GM23338 (cell line): Measurements from ENCODE around the gene POLR2J3. TPM values are rescaled to one million over a fixed set of nuclear protein-coding genes. Genes with fewer than 3 reads are reported as not detected.
"Not testable (repeated sequence)": the region's sequence is repeated elsewhere in the genome, so short reads cannot be mapped to it uniquely, and the experiment has no call there.

Experiments used
- ATAC-seq: fragments of 200-7000 bp; cut with Tn5 transposase; 3 replicates; pipeline ENCODE4 v1.9.1; 2020
- DNase-seq: peaks from one replicate; pipeline ENCODE4 v3.0.0-alpha.2; 2015; ENCODE audit warnings: low spot score
- H2AFZ ChIP-seq: fragments of 200-600 bp; sonication (generic); 2 replicates; pipeline ENCODE4 v1.8.0; 2016; ENCODE audit warnings: antibody characterized with exemption, mild to moderate bottlenecking, moderate library complexity
- H3F3A ChIP-seq: fragments of 200-600 bp; sonication (generic); replicated peaks from 2 replicates; pipeline ENCODE4 v1.8.0; 2017; ENCODE audit warnings: antibody characterized with exemption, mixed run types, low read depth
- H3K27ac ChIP-seq: fragments of 200-600 bp; sonication (generic); 2 replicates; pipeline ENCODE4 v1.6.1; 2016; ENCODE audit warnings: low read depth
- H3K27me3 ChIP-seq: fragments of 200-600 bp; sonication (generic); 2 replicates; pipeline ENCODE4 v1.8.0; 2016; ENCODE audit warnings: mild to moderate bottlenecking, mixed run types, moderate library complexity; ENCODE audit not compliant: insufficient read depth
- H3K36me3 ChIP-seq: fragments of 200-600 bp; sonication (generic); 2 replicates; pipeline ENCODE4 v1.8.0; 2016; ENCODE audit warnings: mild to moderate bottlenecking; ENCODE audit not compliant: insufficient read depth
- H3K4me1 ChIP-seq: fragments of 200-600 bp; sonication (generic); 2 replicates; pipeline ENCODE4 v1.8.0; 2016; ENCODE audit warnings: mild to moderate bottlenecking, moderate library complexity; ENCODE audit not compliant: insufficient read depth
- H3K4me2 ChIP-seq: fragments of 200-600 bp; sonication (generic); 2 replicates; pipeline ENCODE4 v1.7.1; 2017; ENCODE audit warnings: mixed run types
- H3K4me3 ChIP-seq: fragments of 200-600 bp; sonication (generic); 2 replicates; pipeline ENCODE4 v1.6.1; 2016; ENCODE audit warnings: mixed run types
- H3K79me2 ChIP-seq: fragments of 200-600 bp; sonication (generic); replicated peaks from 2 replicates; pipeline ENCODE4 v1.8.0; 2017; ENCODE audit warnings: mild to moderate bottlenecking; ENCODE audit not compliant: insufficient read depth
- H3K9me2 ChIP-seq: fragments of 200-600 bp; sonication (generic); 2 replicates; pipeline ENCODE4 v1.8.0; 2017; ENCODE audit not compliant: insufficient read depth
- H4K20me1 ChIP-seq: fragments of 200-600 bp; sonication (generic); replicated peaks from 2 replicates; pipeline ENCODE4 v1.8.0; 2017; ENCODE audit warnings: mild to moderate bottlenecking; ENCODE audit not compliant: insufficient read depth
- H3K27ac Mint-ChIP-seq: 2 replicates; pipeline ENCODE4 v1.8.0; 2020; ENCODE audit warnings: inconsistent platforms, mild to moderate bottlenecking, moderate library complexity, mixed read lengths
- H3K27me3 Mint-ChIP-seq: 3 replicates; pipeline ENCODE4 v1.8.0; 2022; ENCODE audit warnings: low read depth, mild to moderate bottlenecking, moderate library complexity, mixed read lengths, inconsistent platforms; ENCODE audit not compliant: insufficient read depth, poor library complexity
- H3K36me3 Mint-ChIP-seq: 3 replicates; pipeline ENCODE4 v1.8.0; 2021; ENCODE audit warnings: low read depth, mild to moderate bottlenecking, inconsistent platforms, moderate library complexity, mixed read lengths
- H3K4me1 Mint-ChIP-seq: 3 replicates; pipeline ENCODE4 v1.8.0; 2020; ENCODE audit warnings: mild to moderate bottlenecking, inconsistent platforms, mixed read lengths
- H3K4me3 Mint-ChIP-seq: 3 replicates; pipeline ENCODE4 v1.8.0; 2021; ENCODE audit warnings: moderate library complexity, mild to moderate bottlenecking, inconsistent platforms, mixed read lengths
- H3K9me3 Mint-ChIP-seq: 3 replicates; pipeline ENCODE4 v1.8.0; 2020; ENCODE audit warnings: moderate library complexity, mild to moderate bottlenecking, inconsistent platforms, mixed read lengths
- polyA plus RNA-seq: library from polyadenylated mRNA; unstranded; fragments of >200 nt; fragmentation: Nextera tagmentation; extraction: Ambion mirVana; gene quantifications from 2 replicates; pipeline ENCODE4 v1.2.1, GENCODE V29; 2016
- total RNA-seq: library from RNA; depleted of rRNA; stranded (reverse); fragments of >200 nt; shearing (Covaris generic); gene quantifications from 2 replicates; pipeline ENCODE4 v1.2.3, GENCODE V29; 2014

The POLR2J3 gene
- total and polyA plus RNA-seq, 2 experiments from 2014 or later: 18.9 to 135 TPM

- H3K36me3 ChIP-seq, H3K9me3 Mint-ChIP-seq, H3K27ac ChIP-seq, H3K4me3 Mint-ChIP-seq, DNase-seq, ATAC-seq, H3K9me2 ChIP-seq, H3F3A ChIP-seq, H3K36me3 Mint-ChIP-seq, H3K4me1 Mint-ChIP-seq, H3K27ac Mint-ChIP-seq, H3K79me2 ChIP-seq, H4K20me1 ChIP-seq, H3K27me3 Mint-ChIP-seq, H3K4me2 ChIP-seq, H2AFZ ChIP-seq, H3K4me3 ChIP-seq, H3K4me1 ChIP-seq, H3K27me3 ChIP-seq: not testable (repeated sequence)
These were observed 4.0 kb upstream of the POLR2J3 start for GRCh38 chr7:102576363-102576762.

- not testable (repeated sequence) for H2AFZ ChIP-seq, H3K4me1 Mint-ChIP-seq, H3K9me3 Mint-ChIP-seq, H3K27ac Mint-ChIP-seq, H3K27ac ChIP-seq, H3K36me3 Mint-ChIP-seq, H3K9me2 ChIP-seq, H3K36me3 ChIP-seq, H3K27me3 ChIP-seq, H3K4me3 ChIP-seq, H3K27me3 Mint-ChIP-seq, H3K79me2 ChIP-seq, H4K20me1 ChIP-seq, DNase-seq, H3F3A ChIP-seq, H3K4me2 ChIP-seq, H3K4me3 Mint-ChIP-seq, ATAC-seq, H3K4me1 ChIP-seq
These were observed 2.2 kb upstream of the POLR2J3 start for GRCh38 chr7:102574607-102575006.

- not testable (repeated sequence) for H3K36me3 Mint-ChIP-seq, H3K27me3 ChIP-seq, H3K9me2 ChIP-seq, H3K36me3 ChIP-seq, H3K4me3 ChIP-seq, H3K27ac ChIP-seq, DNase-seq, H3K27ac Mint-ChIP-seq, H3K4me1 Mint-ChIP-seq, H3K79me2 ChIP-seq, H3K4me3 Mint-ChIP-seq, H3K9me3 Mint-ChIP-seq, ATAC-seq, H4K20me1 ChIP-seq, H2AFZ ChIP-seq, H3K4me2 ChIP-seq, H3K27me3 Mint-ChIP-seq, H3K4me1 ChIP-seq, H3F3A ChIP-seq
These were observed 3.8 kb downstream of the POLR2J3 start for GRCh38 chr7:102568620-102569019.

DNA sequence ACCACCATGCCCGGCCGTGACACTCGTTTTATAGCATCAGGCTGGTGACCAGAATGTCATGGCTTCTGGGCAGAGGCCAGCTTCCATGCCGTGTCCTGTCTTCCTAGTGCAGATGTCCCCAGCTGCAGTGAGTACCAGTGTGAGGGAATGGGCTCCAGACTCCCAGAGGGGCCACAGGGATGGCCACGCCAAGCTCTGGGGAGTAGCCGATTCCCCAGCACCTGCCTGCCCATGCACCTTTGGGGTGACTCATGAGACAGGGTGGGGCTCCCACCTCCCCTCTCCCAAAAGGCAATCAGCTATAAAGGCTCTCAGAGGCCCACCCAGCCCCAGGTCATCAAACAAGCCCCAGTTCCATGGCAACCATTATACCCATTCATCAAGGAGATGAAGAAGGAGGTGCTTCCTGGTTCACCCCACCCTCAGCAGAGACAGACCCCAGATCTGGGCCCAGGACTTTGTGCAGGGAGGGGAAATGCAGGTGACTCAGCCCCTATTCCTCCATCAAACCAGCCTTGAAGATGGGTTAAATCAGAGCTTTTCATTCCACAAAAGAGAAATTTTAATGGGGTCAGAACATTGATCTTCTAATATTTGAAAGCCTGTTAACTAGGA is 21.5 kb downstream of the POLR2J3 start, which contains the start of gene SPDYE2:
Gene SPDYE2 (plus strand): TSS at position 419 of the 615 bp plus-strand sequence. CDS start 2,030 bp downstream, outside the sequence.
- not testable (repeated sequence) for H2AFZ ChIP-seq, H3K36me3 ChIP-seq, H3K4me1 ChIP-seq, H3F3A ChIP-seq, H4K20me1 ChIP-seq, DNase-seq, H3K36me3 Mint-ChIP-seq, ATAC-seq, H3K9me3 Mint-ChIP-seq, H3K4me1 Mint-ChIP-seq, H3K27ac Mint-ChIP-seq, H3K79me2 ChIP-seq, H3K9me2 ChIP-seq, H3K27ac ChIP-seq, H3K4me2 ChIP-seq, H3K4me3 Mint-ChIP-seq, H3K27me3 ChIP-seq, H3K27me3 Mint-ChIP-seq, H3K4me3 ChIP-seq

DNA sequence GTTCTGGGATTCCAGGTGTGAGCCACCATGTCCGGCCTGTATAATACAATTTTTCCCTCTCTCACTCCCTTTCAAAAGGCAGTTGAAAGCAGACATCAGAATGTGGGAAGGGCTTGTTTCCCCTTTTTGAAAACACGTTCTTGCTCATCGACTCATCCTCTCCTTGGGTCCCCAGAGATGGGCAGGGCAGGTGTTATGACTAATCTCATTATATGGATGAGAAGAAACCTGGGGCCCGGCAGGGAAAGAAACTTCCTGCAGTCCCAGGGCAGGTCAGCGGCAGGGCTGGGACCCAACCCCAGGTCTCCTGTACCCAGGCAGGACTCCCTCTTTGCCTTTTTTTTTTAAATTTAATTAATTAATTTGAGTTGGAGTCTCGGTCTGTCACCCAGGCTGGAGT is 26.0 kb downstream of the POLR2J3 start:
- not testable (repeated sequence) for H3K9me3 Mint-ChIP-seq, H3K4me1 ChIP-seq, DNase-seq, H2AFZ ChIP-seq, H3F3A ChIP-seq, H3K27ac ChIP-seq, H3K27me3 Mint-ChIP-seq, H3K36me3 ChIP-seq, H3K36me3 Mint-ChIP-seq, H3K4me1 Mint-ChIP-seq, H3K27ac Mint-ChIP-seq, H4K20me1 ChIP-seq, H3K79me2 ChIP-seq, H3K4me3 ChIP-seq, H3K4me3 Mint-ChIP-seq, H3K4me2 ChIP-seq, H3K27me3 ChIP-seq, ATAC-seq, H3K9me2 ChIP-seq

DNA sequence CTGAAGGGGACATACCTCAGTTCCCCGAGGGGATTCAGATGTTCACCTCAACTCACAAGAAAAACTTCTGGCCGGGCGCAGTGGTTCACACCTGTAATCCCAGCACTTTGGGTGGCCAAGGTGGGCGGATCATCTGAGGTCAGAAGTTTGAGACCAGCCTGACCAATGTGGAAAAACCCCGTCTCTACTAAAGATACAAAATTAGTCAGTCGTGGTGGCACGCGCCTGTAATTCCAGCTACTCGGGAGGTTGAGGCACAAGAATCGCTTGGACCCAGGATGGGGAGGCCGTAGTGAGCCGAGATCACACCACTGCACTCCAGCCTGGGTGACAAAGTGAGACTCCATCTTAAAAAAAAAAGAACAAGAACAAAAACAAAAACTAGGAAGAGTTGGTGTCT is 27.1 kb downstream of the POLR2J3 start:
- not testable (repeated sequence) for ATAC-seq, H3K27ac Mint-ChIP-seq, DNase-seq, H3K79me2 ChIP-seq, H3K9me3 Mint-ChIP-seq, H3K9me2 ChIP-seq, H3K36me3 Mint-ChIP-seq, H3K4me3 Mint-ChIP-seq, H3K36me3 ChIP-seq, H4K20me1 ChIP-seq, H3K4me1 Mint-ChIP-seq, H3K4me3 ChIP-seq, H3K4me2 ChIP-seq, H2AFZ ChIP-seq, H3K27me3 Mint-ChIP-seq, H3K27ac ChIP-seq, H3F3A ChIP-seq, H3K4me1 ChIP-seq, H3K27me3 ChIP-seq

DNA sequence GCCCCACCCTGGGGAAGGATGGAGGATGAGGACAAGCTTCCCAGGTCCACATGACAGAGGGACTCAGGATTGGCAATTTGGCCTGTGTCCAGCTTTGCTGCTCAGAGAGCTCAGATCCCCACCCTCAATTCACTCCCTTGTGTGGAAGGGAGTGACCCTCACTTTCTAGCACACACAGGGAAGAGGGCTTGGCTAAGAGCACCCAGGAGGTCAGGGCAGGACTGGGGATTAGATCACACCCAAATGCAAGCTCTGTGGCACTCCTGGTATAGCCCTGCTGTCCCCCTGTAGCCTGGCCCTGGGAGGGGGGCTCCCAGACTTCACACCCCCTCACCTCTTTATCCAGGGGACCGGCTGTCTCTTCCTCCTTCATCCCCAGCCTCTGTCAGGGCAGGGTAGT is 28.0 kb downstream of the POLR2J3 start:
- not testable (repeated sequence) for H3K4me1 Mint-ChIP-seq, H3K79me2 ChIP-seq, H3K27me3 ChIP-seq, H3K4me3 ChIP-seq, H3K4me3 Mint-ChIP-seq, H3K27ac Mint-ChIP-seq, ATAC-seq, H3K27me3 Mint-ChIP-seq, H3K4me1 ChIP-seq, H3K9me2 ChIP-seq, DNase-seq, H3K27ac ChIP-seq, H3K9me3 Mint-ChIP-seq, H4K20me1 ChIP-seq, H2AFZ ChIP-seq, H3K4me2 ChIP-seq, H3K36me3 Mint-ChIP-seq, H3K36me3 ChIP-seq, H3F3A ChIP-seq
